Epidermal melanocyte (primary cell): ENCODE data around the gene EGFL6.
"Not testable (repeated sequence)": the region's sequence is repeated elsewhere in the genome, so short reads cannot be mapped to it uniquely, and the experiment has no call there.

Experiments used
- DNase-seq: peaks from one replicate; pipeline ENCODE4 v3.0.0; 2011; ENCODE audit warnings: low spot score; ENCODE audit not compliant: insufficient read length

EGFL6 gene

DNA sequence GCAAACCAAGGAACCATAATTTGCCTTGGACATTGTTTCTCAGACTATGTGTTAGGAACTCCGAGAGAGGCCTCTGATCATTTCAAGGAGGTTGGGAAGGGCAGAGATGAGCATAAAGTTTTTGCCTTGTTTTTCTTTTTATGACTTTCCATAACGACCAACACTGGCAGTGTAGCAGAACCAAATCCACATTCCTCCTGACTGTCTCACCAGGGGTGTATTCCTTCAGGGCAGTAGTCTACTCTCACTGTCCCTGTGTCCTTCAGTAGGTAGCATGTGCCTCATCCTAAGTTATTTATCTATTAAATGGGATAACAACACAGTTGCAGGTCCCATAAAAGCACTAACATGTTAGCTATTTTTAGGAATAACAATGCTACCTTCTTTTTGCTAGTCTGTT lies 20.8 kb downstream of the EGFL6 start:
- DNase-seq = no peak

DNA sequence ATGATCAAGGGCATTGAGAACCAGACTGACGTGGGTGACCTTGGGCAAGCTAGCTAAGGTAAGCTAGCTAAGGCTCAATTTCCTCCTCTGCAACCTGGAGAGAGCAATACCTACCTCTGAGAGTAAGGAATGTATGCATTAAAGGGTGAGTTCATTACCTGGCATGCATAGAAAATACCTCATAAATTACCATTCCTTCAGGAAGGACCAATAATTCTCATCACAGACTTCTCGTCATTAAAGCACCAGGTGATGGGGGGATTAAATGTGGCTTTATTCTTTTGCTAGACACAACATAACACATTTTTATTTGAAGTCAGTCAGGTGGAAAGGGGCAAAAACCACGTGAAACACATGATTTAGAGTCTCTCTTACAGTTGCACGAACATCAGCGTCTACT lies 21.5 kb downstream of the EGFL6 start:
- DNase-seq = no peak

- no peak for DNase-seq
Measured at GRCh38 chrX:13597874-13598273, 28.5 kb downstream of the EGFL6 start.

GRCh38 chrX:13598877-13599276 lies 29.5 kb downstream of the EGFL6 start:
- DNase-seq = no peak

GRCh38 chrX:13599491-13599890 lies 30.1 kb downstream of the EGFL6 start:
- DNase-seq = no peak

GRCh38 chrX:13605611-13606010 lies 36.2 kb downstream of the EGFL6 start:
- no peak for DNase-seq

DNA sequence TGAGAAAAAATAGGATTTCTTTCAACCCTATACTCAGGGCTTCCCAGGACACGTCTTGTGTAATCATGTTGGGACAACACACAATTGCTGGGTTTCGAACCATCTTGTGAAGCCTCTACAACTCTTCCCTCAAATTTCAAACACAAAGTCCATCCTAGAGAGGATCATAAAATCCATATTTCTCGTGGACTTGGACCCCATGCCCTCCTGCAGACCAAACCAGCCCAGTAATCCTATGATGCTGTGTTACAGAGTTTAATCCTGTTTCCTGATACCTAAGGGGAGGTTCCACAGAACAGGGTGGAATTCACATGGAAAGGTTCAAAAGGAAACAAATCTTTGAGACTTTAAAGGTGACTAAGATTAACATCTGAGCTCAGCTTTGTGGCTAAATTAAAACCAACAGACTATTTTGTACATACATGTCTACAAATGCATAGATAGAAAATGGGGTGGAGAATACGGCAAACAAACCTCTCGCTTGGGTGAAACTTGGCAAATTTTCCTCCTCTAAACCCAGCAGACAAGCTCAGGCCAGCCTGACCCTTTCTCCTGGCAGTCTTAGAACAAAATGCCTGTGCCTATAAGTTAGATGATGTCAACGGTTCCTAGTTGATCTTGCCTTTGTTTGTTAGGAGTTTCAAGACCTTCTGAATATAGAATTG lies 38.1 kb downstream of the EGFL6 start:
- no peak for DNase-seq

DNA sequence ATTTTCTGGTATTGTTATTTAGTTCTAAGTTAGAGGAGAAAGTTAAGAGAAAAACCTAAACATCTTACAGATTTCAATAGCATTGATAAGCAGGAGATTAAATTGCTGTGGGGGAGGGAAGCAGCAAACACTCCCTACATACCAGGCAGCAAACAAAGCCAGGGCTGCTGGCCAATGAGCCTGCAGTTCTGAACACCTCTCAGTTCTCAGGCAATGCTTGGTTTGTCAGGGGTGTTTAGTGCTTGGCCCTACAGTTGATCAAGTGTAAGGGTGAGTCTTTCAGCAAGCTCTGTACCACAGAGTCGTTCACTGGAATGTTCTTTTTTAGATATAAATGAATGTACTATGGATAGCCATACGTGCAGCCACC lies 38.6 kb downstream of the EGFL6 start:
- DNase-seq = no peak

DNA sequence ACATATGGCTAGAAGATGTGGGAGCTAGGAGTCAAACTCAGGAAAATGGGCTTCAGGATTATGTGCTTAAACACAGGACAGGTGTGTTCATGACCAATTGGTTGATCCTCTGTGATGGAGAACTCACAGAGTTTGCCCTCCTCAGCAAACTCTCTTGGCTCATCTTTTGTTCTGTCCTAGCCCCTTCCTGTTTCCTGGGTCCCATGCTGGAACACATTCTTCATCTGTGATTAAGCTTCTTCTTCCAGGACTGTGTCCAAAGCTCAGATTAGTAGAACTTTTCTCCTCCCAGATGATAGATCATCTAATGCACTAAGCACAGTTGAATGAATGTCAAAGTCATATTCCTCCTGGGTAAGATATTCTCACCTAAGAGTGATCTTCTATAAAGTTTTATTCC lies 44.8 kb downstream of the EGFL6 start:
- no peak for DNase-seq

GRCh38 chrX:13620207-13620606 lies 50.8 kb downstream of the EGFL6 start:
- DNase-seq = no peak

DNA sequence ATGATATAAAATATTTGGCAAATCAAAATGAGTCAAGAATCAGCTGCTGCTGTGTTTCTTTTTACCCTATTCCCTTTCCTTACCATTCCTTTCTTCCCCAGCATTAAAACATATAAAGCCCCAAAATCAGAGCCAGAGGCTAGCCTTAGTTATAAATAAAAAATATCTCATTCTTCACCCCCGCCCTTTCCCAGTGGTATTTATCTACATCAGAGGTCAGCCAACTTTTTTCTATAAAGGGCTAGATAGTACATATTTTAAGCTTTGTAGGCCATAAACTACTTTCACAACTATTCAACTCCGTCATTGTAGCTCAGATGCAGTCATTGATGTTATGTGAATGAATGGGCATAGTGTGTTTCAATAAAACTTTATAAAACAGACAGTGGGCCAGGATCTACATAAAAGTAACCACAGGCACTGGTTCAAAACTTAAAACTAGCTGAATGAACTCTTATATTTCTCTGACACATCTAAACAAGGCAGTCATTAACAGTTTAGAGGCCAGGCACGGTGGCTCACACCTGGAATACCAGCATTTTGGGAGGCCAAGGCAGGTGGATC lies 53.1 kb downstream of the EGFL6 start:
- DNase-seq = no peak

DNA sequence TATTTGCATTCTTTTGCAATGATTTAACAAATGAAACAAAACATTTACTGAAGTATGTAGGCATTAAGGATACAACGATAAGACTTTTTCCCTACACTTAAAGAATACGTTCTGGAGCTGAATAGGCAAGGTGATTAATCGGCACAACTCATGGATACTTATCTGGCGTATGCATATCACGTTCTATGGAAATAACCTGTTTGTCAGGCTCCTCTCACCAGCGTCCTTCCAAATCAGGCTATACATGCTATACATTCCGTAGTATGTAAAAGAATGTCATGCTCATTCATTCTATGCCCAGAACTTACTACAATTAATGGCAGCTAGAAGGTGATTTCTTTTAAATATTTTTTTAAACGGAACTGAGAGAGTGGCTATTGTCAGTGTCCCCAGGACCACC lies 57.9 kb downstream of the EGFL6 start:
- DNase-seq = no peak

DNA sequence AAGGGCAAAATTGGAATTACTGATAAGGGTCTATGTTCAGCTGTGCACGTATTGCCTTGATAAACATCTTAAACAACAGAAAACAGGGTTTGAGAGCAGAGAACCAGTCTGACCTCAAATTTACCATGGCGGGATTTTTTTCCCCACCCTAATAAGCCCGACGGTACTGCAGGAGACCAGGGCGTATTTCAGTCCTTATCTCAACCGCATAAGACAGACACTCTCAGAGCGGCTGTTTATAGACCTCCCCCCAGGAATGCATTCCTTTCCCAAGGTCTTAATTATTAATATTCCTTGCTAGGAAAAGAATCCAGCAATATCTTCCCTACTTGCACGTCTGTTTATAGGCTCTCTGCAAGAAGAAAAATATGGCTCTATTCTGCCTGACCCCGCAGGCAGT lies 67.8 kb downstream of the EGFL6 start:
- DNase-seq = not testable (repeated sequence)

- no peak for DNase-seq
Measured at GRCh38 chrX:13638021-13638420, 68.6 kb downstream of the EGFL6 start.

- DNase-seq = no peak
Measured at GRCh38 chrX:13638826-13639225, 69.4 kb downstream of the EGFL6 start.

DNA sequence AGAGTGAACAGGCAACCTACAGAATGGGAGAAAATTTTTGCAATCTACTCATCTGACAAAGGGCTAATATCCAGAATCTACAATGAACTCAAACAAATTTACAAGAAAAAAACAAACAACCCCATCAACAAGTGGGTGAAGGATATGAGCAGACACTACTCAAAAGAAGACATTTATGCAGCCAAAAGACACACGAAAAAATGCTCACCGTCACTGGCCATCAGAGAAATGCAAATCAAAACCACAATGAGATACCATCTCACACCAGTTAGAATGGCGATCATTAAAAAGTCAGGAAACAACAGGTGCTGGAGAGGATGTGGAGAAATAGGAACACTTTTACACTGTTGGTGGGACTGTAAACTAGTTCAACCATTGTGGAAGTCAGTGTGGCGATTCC lies 72.3 kb downstream of the EGFL6 start:
- not testable (repeated sequence) for DNase-seq

DNA sequence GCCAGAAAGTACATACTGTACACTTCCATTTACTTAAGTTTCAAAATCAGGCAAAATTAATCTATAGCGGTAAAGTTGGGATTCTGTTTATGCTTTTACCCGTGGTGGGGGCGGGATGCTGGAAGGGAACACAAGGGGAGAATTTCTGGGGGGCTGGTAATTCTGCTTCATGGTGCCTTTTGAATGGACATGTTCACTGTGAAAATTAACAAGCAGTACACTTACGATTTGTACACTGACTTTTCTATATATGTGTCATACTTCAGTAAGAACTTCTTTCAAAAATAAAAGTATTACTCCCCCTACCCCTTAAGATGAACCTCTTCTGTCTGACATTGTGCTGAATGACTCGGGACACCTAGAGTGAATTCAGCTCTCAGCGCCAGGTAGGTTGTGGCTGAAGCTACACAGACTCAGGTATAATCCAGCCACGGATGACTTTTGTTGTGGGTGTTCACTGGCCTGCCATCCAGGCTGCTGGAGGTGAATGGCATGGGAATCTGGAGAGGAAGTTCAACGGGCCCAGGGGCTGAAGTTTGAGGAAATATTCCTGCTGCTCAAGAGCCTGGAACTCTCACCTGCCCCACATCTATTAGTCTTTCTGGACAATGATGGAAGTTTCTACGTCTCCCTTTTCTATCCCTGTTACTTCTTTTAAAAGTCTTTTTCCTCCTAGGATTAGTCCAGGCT lies 76.2 kb downstream of the EGFL6 start:
- no peak for DNase-seq

- peak; percentile 13 for DNase-seq
Measured at GRCh38 chrX:13646154-13646549, 76.8 kb downstream of the EGFL6 start.

- DNase-seq = no peak
Measured at GRCh38 chrX:13647709-13648212, 78.4 kb downstream of the EGFL6 start.

GRCh38 chrX:13648336-13648735 lies 78.9 kb downstream of the EGFL6 start:
- DNase-seq = not testable (repeated sequence)

DNA sequence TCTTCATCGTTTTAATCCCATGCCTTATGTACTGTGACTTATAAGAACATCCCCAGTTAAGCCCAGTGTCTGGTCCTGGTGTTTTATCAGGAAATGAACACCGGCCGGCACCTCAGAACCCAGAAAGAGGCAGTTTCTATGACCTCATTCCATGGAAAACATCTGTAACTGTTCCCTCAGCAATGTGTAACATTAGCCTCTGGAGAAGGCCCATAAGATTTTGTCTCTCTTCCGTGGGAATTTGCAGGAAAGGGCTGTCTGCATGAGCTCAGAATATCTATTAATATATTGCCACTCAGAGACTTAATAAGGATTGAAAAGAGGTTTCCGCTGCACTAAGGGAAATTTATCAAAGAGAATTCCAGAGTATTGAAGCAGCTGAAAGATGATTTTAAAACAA lies 80.4 kb downstream of the EGFL6 start:
- no peak for DNase-seq

GRCh38 chrX:13650318-13650717 lies 80.9 kb downstream of the EGFL6 start:
- DNase-seq = no peak

DNA sequence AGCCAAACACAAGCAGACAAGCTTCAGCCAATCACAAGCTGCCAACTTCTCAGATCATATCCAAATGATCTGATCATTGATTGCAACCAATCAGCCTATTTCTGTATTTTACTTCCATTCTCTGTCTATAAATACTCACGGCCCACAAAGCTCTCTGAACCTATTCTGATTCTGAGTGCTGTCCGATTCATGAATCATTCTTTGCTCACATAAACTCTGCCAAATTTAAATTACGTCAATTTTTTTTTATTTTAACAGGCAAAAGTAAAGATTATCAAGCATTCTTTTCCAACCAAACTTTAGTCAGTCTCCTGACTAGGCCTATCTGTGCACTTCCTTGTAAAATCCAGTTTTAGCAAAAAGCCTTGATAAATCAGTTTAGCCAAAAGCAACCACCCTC lies 81.7 kb downstream of the EGFL6 start:
- no peak for DNase-seq
